WERI-Rb-1 (cell line): ENCODE measurements around the gene P2RY1.

Source experiments
- DNase-seq: peaks from one replicate; pipeline ENCODE4 v3.0.0-alpha.2; 2020
- H3K27ac ChIP-seq: fragments of 250-450 bp; sonication (Bioruptor Pico); 2 replicates; pipeline ENCODE4 v1.5.1; 2020; ENCODE audit warnings: mild to moderate bottlenecking, moderate library complexity
- H3K27me3 ChIP-seq: fragments of 250-450 bp; sonication (Bioruptor Pico); 2 replicates; pipeline ENCODE4 v1.5.1; 2021; ENCODE audit warnings: mild to moderate bottlenecking, low read depth, moderate library complexity; ENCODE audit not compliant: insufficient read depth, severe bottlenecking
- H3K36me3 ChIP-seq: fragments of 250-450 bp; sonication (Bioruptor Pico); 2 replicates; pipeline ENCODE4 v1.5.1; 2020; ENCODE audit warnings: mild to moderate bottlenecking, moderate library complexity
- H3K4me3 ChIP-seq: 2 replicates; pipeline ENCODE4 v1.5.1; 2011; ENCODE audit warnings: low read depth, mild to moderate bottlenecking, control low read depth, low read length
- H3K9me3 ChIP-seq: fragments of 250-450 bp; sonication (Bioruptor Pico); 2 replicates; pipeline ENCODE4 v1.5.1; 2021; ENCODE audit warnings: mild to moderate bottlenecking, moderate library complexity; ENCODE audit not compliant: severe bottlenecking
- CTCF ChIP-seq: IDR thresholded peaks from 2 replicates; pipeline ENCODE4 v1.5.1; 2011; ENCODE audit warnings: low read depth, mild to moderate bottlenecking, control low read depth, inconsistent platforms, low read length

Gene P2RY1

GRCh38 chr3:152834776-152835600, at the start of gene P2RY1:
Gene P2RY1, plus strand, starts transcription at chr3:152835131. Its CDS starts 652 bp downstream, at chr3:152835783.
- no peaks in the 10 kb centered on the region; the same call in 1 of the 2 replicates for H3K36me3 ChIP-seq
- H3K9me3 ChIP-seq = no peaks in the 10 kb centered on the region
- peak; percentile 66 for TF ChIP-seq CTCF
- H3K27ac ChIP-seq = peak within 1 kb of the TSS; percentile 38
- peak; percentile 82 for DNase-seq
- peak within 1 kb of the TSS; percentile 96 for H3K4me3 ChIP-seq
- no peaks in the 10 kb centered on the region for H3K27me3 ChIP-seq

- DNase-seq = no peak
- peaks cover 5% of the 10 kb centered on the region for H3K9me3 ChIP-seq
- TF ChIP-seq CTCF = no peak
These were observed 47.8 kb upstream of the P2RY1 start for GRCh38 chr3:152786977-152787681.

GRCh38 chr3:152790651-152791387, 44.1 kb upstream of the P2RY1 start:
- H3K9me3 ChIP-seq = peaks cover 5% of the 10 kb centered on the region
- TF ChIP-seq CTCF = no peak
- no peak for DNase-seq

More at GRCh38 chr3:152786977-152787681, 47.8 kb upstream of the P2RY1 start:
- H3K27me3 ChIP-seq = no peaks in the 10 kb centered on the region
- no peak overlapping the region for H3K4me3 ChIP-seq
- H3K27ac ChIP-seq = no peak overlapping the region
- H3K36me3 ChIP-seq = no peaks in the 10 kb centered on the region

GRCh38 chr3:152793969-152794368, 41.0 kb upstream of the P2RY1 start:
- no peak overlapping the region for H3K27ac ChIP-seq

More at GRCh38 chr3:152790651-152791387, 44.1 kb upstream of the P2RY1 start:
- H3K36me3 ChIP-seq = no peaks in the 10 kb centered on the region
- no peak overlapping the region for H3K4me3 ChIP-seq
- H3K27me3 ChIP-seq = no peaks in the 10 kb centered on the region
- no peak overlapping the region for H3K27ac ChIP-seq

More at GRCh38 chr3:152793969-152794368, 41.0 kb upstream of the P2RY1 start:
- no peak for DNase-seq
- H3K27me3 ChIP-seq = no peaks in the 10 kb centered on the region
- TF ChIP-seq CTCF = no peak
- H3K9me3 ChIP-seq = no peaks in the 10 kb centered on the region
- no peaks in the 10 kb centered on the region for H3K36me3 ChIP-seq
- H3K4me3 ChIP-seq = no peak overlapping the region
